ENCODE results near the gene GMPR2.

GMPR2 gene

DNA sequence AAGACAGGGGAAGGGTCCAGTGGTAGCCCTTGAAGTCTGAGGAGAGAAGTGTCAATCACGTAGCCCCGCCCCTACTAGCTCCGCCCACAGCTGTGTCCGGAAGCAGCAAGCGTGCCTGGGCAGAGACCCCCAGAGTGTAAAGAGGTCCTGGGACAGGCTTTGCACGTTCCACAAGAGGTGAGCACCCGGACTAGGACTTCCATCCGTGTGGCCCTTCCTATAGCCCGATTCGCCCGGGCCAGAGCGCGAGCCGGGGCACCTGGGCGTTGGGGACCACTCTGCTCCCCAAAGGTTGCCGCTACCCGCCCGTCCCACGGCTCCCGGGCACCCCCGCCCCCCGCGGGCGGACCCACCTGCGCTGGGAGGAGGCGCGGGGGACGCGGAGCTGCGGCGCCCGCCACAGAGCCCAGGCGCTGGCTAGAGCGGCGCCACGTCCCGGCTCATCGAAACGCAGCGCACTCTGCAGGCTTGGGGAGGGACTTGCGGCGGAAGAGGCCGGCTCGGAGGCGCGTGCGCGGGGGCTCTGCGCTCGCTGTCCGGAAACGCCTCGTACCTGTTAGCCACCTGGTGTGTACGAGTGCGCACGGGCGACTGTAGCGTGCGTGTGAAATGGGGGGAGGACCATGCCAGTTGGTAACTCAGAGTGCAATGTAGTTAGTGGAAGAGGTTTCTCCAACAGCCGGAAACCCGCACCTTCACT, 38.6 kb downstream of the GMPR2 start, which contains the start of gene RABGGTA:
Gene RABGGTA (minus strand): TSS at position 464 of the 700 bp plus-strand sequence. CDS start 482 bp downstream, outside the sequence.
- peak; percentile 82 for DNase-seq (ENCODE audit: low spot score)
- TF ChIP-seq, protein P1, sequence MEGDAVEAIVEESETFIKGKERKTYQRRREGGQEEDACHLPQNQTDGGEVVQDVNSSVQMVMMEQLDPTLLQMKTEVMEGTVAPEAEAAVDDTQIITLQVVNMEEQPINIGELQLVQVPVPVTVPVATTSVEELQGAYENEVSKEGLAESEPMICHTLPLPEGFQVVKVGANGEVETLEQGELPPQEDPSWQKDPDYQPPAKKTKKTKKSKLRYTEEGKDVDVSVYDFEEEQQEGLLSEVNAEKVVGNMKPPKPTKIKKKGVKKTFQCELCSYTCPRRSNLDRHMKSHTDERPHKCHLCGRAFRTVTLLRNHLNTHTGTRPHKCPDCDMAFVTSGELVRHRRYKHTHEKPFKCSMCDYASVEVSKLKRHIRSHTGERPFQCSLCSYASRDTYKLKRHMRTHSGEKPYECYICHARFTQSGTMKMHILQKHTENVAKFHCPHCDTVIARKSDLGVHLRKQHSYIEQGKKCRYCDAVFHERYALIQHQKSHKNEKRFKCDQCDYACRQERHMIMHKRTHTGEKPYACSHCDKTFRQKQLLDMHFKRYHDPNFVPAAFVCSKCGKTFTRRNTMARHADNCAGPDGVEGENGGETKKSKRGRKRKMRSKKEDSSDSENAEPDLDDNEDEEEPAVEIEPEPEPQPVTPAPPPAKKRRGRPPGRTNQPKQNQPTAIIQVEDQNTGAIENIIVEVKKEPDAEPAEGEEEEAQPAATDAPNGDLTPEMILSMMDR (IDR thresholded peaks at IDR 0.05), result peak; percentile 65
- H3K27ac ChIP-seq, result peak within 1 kb of the TSS; percentile 93 to 99
- peak within 1 kb of the TSS; percentile 94 for H3K4me3 ChIP-seq

DNA sequence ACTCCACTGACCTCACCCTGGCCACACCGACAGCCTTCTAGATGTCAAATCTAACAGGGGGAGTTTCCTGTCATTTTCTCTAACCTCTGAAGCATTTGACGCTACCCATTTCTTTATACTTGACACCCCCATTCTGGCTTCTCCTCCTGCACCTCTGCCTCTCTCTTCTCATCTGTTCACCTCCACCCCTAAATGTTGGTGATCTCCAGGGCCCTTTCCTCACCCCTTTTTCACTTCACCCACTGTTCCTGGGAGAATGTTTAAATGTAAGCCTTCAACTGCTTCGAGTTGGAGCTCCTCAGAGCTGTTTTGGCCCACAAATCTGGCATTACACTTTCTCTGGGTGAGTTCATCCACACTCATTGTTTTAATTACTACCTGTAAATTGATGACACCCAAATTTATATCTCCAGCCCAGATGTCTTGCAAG, 39.1 kb downstream of the GMPR2 start:
- Histone ChIP-seq H3K27ac (peak overlapping the region; percentile 93 to 99), H3K4me3 (peak overlapping the region; percentile 94)
- TF ChIP-seq, protein P1 (IDR thresholded peaks at IDR 0.05), result no peak
- DNase-seq (ENCODE audit: low spot score), result no peak

DNA sequence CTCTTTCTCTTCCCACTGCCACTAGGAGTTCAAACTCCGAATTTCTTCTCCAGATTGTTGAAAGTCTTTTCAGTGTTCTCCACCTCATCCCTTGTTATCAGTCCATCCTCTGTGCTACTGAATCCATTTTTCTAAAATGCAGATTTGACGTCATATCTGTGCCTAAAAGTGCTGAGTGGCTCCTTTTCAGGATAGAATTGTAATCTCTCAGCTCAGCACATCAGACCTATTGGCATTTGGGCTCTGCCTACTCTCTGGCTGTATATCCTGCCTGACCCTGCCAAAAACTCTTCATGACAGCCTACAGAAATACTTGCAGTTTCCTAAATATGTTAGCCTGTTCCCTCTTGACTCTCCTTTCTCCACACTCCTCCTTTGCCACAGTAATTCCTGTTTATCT, 39.7 kb downstream of the GMPR2 start:
- Histone ChIP-seq H3K27ac (no peak overlapping the region), H3K4me3 (no peak overlapping the region)
- no peak for DNase-seq (ENCODE audit: low spot score)
- TF ChIP-seq, protein P1 (IDR thresholded peaks at IDR 0.05), result no peak

DNA sequence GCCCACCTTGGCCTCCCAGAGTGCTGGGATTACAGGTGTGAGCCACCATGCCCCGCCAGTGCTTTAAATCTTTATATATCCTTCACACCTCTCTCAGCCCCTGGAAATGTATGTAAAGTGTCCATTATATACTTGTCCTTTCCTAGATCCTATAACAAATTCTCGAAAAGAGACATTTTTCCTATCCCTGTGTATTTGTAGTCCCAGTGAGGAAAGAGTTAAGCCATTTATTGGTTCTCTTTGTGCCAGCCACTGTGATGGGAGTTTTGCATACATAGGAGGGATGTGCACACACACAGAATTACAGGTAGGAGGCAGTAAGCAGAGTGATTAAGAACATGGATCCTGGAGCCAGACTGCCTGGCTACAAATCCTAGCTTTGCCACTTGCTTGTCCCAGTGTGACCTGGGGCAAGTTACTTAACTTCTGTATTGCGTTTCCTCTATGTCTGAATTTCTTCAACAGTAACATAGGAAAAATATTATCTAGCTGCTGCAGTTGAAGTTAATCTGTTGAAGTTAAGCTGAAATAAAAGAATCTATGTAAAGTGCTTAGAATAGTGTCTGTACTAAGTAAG, 40.8 kb downstream of the GMPR2 start:
- no peak for DNase-seq (ENCODE audit: low spot score)
- H3K27ac ChIP-seq, result no peak overlapping the region
- no peak overlapping the region for H3K4me3 ChIP-seq
- TF ChIP-seq, protein P1 (IDR thresholded peaks at IDR 0.05), result no peak

DNA sequence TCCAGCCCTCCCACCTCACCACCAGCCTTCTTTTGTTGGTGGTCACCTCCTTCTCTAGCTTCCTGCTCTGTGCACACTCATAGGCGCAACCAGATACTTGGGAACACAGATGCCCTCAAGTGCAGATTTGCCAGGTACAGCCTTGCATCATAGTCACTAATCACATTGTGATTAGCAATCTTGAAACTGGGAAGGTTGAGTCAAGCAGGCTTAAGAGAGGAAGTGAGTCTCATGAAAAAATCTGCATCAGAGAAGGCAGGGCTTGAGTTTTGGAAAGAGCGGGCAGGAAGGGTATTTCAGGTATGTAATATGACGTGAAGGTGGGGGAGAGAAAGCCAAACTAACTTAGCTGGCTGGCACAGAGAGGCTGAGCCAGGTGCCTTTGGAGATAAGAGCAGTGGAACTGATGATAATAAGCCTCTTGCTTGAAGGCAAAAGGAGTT, 41.4 kb downstream of the GMPR2 start:
- Histone ChIP-seq H3K27ac (no peak overlapping the region), H3K4me3 (no peak overlapping the region)
- TF ChIP-seq, protein P1 (IDR thresholded peaks at IDR 0.05), result no peak
- DNase-seq (ENCODE audit: low spot score), result no peak

DNA sequence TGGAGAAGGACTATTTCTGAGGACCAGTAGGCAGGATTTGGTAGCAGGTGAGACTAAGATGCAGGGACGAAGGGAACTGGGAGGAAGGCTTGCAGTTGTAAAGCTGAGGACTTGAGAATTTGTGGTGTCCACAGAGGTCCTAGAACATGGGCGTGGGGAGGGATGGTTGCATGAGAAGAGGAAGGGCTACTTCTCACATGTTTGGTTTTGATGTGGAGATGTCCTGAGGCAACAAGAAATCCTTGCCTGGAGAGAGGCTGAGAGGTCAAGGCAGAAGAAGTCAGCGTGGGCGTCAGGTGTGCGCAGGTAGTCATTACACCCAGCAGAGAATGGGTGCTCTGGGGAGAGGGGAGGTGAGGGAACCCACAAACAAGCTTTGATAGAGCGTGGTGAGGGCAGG, 44.3 kb downstream of the GMPR2 start:
- no peak overlapping the region for H3K4me3 ChIP-seq
- TF ChIP-seq, protein P1 (IDR thresholded peaks at IDR 0.05), result no peak
- H3K27ac ChIP-seq, result no peak overlapping the region
- no peak for DNase-seq (ENCODE audit: low spot score)
